Measurements from ENCODE around the gene IL21.
"Not testable (repeated sequence)": the region's sequence is repeated elsewhere in the genome, so short reads cannot be mapped to it uniquely, and the experiment has no call there.

Gene IL21

DNA sequence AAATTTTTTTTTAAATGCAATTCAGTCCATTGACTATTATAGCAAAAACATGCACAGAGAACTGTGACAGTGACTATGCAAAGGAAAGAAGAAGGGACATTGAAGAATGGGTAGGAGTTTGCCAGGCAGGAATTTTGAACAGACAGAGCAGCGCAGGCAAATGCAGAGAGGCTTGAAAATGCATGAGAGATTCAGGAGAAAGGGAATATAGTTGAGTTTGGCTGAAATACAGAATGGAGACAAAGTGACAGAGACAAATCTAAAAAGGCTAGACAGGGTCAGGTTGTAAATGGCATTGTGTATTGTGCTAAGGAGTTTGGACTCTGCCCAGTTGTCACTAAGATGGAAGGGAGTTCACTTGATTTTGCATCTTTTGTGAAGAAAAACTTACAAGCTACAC lies 42.4 kb upstream of the IL21 start:
- TF ChIP-seq, protein P1, sequence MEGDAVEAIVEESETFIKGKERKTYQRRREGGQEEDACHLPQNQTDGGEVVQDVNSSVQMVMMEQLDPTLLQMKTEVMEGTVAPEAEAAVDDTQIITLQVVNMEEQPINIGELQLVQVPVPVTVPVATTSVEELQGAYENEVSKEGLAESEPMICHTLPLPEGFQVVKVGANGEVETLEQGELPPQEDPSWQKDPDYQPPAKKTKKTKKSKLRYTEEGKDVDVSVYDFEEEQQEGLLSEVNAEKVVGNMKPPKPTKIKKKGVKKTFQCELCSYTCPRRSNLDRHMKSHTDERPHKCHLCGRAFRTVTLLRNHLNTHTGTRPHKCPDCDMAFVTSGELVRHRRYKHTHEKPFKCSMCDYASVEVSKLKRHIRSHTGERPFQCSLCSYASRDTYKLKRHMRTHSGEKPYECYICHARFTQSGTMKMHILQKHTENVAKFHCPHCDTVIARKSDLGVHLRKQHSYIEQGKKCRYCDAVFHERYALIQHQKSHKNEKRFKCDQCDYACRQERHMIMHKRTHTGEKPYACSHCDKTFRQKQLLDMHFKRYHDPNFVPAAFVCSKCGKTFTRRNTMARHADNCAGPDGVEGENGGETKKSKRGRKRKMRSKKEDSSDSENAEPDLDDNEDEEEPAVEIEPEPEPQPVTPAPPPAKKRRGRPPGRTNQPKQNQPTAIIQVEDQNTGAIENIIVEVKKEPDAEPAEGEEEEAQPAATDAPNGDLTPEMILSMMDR (IDR thresholded peaks at IDR 0.05; ENCODE audit: low read depth, low read length): no peak
- no peak overlapping the region for H3K4me3 ChIP-seq (ENCODE audit: low read depth, low read length)

DNA sequence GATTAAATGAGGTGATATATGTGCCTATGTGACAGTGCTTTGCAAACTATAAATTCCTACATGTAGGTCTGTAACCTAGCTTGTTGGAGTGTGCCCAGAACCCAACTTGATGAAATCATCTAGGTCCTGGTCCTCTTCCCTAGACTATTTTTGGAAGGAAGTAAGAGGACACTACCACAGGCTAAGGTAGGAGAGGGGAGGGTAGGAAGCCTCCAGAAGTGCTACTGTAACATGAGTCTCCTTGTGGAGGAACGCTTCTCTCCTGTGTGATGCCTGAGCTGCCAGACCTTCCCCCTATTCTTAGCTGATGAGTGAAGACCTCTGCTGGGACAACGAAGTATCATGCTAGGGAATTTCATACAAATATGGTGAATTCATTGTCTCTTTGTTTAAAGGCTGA lies 41.8 kb upstream of the IL21 start:
- TF ChIP-seq, protein P1 (IDR thresholded peaks at IDR 0.05; ENCODE audit: low read depth, low read length): no peak
- no peak overlapping the region for H3K4me3 ChIP-seq (ENCODE audit: low read depth, low read length)

DNA sequence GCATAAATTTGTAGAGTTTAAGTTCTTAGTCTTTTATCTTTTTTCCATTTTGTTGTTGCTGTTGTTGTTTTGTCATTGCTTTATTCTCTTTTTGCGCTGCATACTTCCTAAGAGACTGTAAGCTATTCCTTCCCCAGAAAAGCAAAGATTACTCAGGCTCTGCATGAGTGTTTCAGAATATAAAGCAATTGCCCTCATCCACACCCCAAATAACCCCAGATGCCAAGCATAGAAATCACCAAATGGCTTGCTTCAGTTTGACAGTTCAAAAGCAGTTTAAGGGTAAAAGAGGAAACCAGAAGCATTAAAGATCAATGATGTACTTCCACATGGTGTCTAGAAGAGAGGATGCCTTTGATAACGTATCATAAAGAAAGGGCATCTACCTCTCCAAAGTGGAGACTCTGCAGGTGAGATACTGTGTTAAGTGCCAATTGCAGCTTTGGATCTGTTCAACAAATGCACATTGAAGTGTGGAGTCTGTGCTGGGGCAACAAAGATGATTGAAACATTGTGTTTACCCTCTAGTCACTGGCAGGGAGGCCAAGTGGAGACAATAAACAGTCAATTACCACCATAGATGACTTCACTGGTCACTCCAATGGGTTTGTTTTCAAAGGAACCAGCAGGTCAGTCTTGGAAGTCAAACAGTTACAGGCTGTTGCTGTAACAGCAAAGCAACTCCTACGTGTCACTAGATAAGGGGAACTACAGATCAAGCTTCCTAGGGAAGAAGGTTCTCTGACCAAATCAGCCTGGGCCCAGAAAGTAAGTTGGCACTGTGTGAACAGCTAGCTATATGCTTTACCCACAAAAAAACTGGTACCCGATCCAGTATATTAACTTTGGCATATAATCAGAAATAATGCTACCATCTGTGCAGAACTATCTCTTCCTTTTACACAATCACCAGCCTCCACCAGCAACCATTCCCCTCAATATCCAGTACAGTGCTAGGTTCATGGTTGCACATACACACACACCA lies 40.6 kb upstream of the IL21 start:
- H3K4me3 ChIP-seq (ENCODE audit: low read depth, low read length): no peak overlapping the region
- TF ChIP-seq, protein P1 (IDR thresholded peaks at IDR 0.05; ENCODE audit: low read depth, low read length): no peak

DNA sequence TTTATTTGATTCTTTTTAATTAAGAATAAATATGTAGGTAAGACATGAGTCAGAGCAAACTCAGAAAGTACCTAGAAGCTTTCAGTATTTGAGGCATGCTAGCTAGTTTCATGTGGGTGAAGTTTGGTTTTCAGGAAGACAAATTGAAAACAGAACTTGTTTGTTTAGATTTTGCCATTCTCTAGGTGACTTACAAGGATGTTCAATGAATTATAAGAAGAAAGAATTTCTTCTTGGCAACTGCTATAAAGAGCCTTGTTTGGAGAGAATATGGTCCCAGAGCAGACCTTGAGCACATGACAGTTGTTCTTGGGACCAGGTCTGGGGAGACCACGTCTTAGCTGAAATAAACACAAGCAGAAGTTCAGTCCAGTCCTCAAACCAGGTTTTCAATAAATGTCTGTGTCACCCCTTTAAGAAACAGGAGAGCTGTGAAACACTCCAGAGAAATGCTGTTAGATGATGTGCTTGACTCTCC lies 38.0 kb upstream of the IL21 start:
- H3K4me3 ChIP-seq (ENCODE audit: low read depth, low read length): no peak overlapping the region
- TF ChIP-seq, protein P1 (IDR thresholded peaks at IDR 0.05; ENCODE audit: low read depth, low read length): no peak

DNA sequence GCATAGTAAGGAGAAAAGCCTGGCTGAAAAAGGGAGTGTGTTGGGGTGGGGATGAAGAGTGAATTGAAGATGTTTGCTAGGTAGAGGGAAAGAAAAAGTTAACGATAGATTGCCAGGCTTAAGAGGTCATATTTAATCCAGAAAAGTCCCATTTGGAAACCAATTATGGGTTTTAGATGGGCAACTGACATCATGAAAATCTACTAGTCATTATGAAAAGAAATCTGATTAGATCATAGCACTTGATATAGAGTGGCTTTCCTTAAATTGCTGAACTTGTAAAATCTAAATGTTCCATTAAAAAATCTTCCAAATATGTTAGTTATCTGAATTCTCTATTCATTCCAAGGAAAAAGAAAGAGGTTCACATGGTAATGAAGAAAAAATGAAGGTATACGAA lies 37.5 kb upstream of the IL21 start:
- H3K4me3 ChIP-seq (ENCODE audit: low read depth, low read length): no peak overlapping the region
- TF ChIP-seq, protein P1 (IDR thresholded peaks at IDR 0.05; ENCODE audit: low read depth, low read length): no peak

DNA sequence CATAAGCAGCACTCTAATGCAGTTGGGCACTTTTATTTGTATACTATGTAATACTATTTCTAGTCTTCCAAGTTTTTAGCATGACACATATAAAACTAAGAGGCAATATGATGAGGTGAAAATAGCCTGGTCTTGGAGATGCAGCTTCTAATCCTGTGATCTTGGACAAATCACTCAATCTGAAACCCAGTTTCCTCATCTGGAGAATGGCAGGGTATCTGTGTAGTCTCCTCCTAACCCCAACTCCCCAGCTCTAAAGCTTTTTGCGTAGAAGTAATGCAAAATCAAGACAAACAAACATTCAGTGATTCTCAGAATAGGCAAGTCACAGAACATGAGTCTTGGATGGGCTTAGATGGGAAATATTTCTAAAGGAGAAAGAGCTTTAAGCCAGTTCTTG lies 36.7 kb upstream of the IL21 start:
- no peak overlapping the region for H3K4me3 ChIP-seq (ENCODE audit: low read depth, low read length)
- TF ChIP-seq, protein P1 (IDR thresholded peaks at IDR 0.05; ENCODE audit: low read depth, low read length): no peak

DNA sequence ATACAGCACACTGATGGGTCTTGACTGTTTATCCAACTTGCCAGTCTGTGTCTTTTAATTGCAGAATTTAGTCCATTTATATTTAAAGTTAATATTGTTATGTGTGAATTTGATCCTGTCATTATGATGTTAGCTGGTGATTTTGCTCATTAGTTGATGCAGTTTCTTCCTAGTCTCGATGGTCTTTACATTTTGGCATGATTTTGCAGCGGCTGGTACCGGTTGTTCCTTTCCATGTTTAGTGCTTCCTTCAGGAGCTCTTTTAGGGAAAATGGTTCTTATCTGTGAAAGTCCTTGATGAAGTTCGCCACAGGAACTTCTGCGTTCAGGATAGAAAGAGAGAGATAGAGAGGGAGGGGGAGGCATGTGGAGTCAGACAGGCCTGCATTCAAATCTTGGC lies 35.7 kb upstream of the IL21 start:
- not testable (repeated sequence) for H3K4me3 ChIP-seq (ENCODE audit: low read depth, low read length)

Measured in WI38 (cell line).